ENCODE data around the gene TTC28. TPM values are rescaled to one million over a fixed set of nuclear protein-coding genes. Genes with fewer than 3 reads are reported as not detected.

The TTC28 gene
- total RNA-seq, 3 donors from 2014 or later: 9.6 to 32.3 (median 13.2) TPM

DNA sequence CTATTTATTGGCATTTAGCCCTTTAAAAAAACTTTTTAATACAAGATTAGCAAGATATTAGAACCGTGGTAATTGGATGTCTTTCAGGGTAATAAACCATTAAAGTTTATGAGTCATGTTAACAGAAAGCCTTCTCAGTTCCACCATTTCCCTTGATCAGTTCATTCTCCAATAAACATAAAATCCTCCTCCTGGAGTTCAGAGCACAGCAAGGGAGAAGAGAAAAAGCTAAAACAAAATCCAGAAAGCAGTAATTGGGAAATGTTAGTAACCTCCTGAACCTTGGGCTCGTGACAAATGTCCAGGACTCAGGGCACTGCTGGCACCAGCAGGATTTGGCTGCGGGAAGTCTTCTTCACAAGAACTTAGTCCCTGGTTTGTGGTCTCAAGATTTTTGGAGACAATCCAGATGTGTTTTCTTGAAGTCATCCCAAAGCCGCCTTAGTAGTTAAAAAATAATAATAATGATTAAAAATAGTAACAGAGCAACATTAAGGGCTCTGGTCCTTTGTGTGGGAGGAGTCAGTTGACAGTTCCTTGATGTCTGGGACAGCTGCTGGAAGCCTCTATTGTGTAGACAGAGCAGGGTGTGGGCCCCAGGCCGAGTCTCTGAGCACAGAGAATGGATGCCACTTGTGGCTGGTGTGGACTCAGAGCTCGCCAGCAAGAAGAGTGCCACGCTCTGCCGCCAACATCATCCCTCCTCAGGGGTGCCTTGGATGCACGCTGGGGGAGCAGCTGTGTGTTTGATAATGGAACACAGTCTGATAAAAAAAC, 717.2 kb downstream of the TTC28 start:
- DNase-seq (no peak), ATAC-seq (peak; percentile 53)
- TF ChIP-seq, protein P1, sequence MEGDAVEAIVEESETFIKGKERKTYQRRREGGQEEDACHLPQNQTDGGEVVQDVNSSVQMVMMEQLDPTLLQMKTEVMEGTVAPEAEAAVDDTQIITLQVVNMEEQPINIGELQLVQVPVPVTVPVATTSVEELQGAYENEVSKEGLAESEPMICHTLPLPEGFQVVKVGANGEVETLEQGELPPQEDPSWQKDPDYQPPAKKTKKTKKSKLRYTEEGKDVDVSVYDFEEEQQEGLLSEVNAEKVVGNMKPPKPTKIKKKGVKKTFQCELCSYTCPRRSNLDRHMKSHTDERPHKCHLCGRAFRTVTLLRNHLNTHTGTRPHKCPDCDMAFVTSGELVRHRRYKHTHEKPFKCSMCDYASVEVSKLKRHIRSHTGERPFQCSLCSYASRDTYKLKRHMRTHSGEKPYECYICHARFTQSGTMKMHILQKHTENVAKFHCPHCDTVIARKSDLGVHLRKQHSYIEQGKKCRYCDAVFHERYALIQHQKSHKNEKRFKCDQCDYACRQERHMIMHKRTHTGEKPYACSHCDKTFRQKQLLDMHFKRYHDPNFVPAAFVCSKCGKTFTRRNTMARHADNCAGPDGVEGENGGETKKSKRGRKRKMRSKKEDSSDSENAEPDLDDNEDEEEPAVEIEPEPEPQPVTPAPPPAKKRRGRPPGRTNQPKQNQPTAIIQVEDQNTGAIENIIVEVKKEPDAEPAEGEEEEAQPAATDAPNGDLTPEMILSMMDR (IDR thresholded peaks at IDR 0.05): no peak
- H3K4me3 ChIP-seq: no peak overlapping the region
- intact Hi-C loops (cut with DNase I, micrococcal nuclease): no loop called here
- H3K36me3 ChIP-seq (ENCODE audit: low read depth): no peaks in the 10 kb centered on the region
- H3K9me3 ChIP-seq: no peaks in the 10 kb centered on the region
- H3K4me1 ChIP-seq (ENCODE audit: low read depth): no peaks in the 10 kb centered on the region

DNA sequence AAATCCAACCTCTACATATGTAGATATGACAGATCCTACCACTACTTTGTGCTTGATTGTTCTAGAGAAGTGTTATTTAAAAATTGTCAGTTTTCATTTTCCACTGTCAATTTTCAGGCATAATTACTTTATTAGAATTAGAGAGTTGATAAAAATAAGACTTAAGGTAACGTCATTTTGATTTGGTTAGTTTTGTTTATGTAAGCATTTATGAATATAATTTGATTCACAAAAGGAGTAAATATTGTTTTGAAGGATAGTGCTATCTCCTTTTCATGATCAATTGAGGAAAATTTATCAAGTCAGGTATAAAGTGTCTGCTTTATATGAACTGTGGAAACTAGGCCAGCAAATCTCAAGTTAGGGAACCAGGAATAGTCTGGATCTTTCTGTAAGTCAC, 718.0 kb downstream of the TTC28 start:
- no peak for ATAC-seq
- no peak for DNase-seq
- TF ChIP-seq, protein P1 (IDR thresholded peaks at IDR 0.05): no peak
- Histone ChIP-seq H3K4me3 (no peak overlapping the region), H3K9me3 (no peaks in the 10 kb centered on the region), H3K4me1 (ENCODE audit: low read depth) (no peaks in the 10 kb centered on the region), H3K36me3 (ENCODE audit: low read depth) (no peaks in the 10 kb centered on the region)
- intact Hi-C loops (cut with DNase I, micrococcal nuclease): no loop called here

DNA sequence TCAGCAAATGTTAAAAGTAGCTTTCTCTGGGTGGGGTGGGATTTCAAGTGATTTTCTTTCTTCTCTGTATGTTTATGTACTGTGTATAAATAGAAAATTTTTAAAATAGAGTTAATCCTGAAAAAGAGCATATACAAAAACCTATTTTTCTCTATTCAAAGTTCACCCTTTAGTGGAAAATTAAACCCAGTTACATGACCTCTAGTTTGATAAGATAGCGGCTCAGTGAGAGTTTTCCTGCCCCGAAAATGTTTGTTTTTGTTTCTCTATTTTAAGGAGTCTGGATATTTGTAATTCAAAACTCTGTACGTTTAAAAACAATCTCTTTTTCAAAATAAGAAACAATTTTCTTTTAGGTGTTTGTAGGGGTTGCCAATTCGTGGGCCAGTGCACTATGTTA, 718.5 kb downstream of the TTC28 start:
- Histone ChIP-seq H3K4me1 (ENCODE audit: low read depth) (no peaks in the 10 kb centered on the region), H3K9me3 (no peaks in the 10 kb centered on the region), H3K36me3 (ENCODE audit: low read depth) (no peaks in the 10 kb centered on the region), H3K4me3 (no peak overlapping the region)
- ATAC-seq (no peak), DNase-seq (no peak)
- intact Hi-C loops (cut with DNase I, micrococcal nuclease): no loop called here
- TF ChIP-seq, protein P1 (IDR thresholded peaks at IDR 0.05): no peak

DNA sequence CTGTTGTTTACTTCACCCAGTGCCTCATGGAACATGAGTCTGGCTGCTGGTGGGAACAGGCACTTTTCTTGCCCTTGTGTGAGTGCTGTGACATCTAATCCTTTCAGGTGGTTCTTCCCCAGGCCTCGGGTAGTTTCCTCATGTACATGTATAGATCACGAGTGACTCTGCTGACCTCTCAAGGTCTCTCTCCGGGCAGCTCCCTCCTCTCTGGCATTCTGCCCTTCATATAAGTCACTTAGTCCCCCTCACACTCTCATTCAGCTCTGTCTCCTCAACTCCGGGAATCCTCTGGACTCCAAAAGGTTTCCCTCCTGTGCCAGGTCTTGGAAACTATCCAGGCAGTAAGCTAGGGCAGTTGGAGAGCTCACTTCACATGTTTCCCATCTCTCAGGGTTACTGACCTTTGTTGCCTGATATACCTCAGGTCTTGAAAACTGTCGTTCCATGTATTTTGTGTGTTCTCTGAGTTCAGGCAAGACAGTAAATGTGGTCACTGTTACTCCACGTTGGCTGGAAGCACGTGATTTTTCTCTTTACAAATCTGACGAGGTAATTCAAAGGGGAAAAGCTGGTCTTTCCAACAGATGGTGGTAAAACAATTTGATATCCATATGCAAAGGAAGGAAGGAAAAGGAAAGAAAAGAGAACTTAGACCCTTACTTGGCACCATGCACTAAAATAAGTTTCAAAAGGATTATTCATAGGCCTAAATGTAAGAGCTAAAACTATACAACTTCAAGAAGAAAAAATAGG, 720.1 kb downstream of the TTC28 start:
- no peaks in the 10 kb centered on the region for H3K4me1 ChIP-seq (ENCODE audit: low read depth)
- intact Hi-C loops (cut with DNase I, micrococcal nuclease): no loop called here
- H3K36me3 ChIP-seq (ENCODE audit: low read depth): no peaks in the 10 kb centered on the region
- no peak for DNase-seq
- no peak for ATAC-seq
- H3K9me3 ChIP-seq: no peaks in the 10 kb centered on the region
- H3K4me3 ChIP-seq: no peak overlapping the region
- TF ChIP-seq, protein P1 (IDR thresholded peaks at IDR 0.05): no peak

DNA sequence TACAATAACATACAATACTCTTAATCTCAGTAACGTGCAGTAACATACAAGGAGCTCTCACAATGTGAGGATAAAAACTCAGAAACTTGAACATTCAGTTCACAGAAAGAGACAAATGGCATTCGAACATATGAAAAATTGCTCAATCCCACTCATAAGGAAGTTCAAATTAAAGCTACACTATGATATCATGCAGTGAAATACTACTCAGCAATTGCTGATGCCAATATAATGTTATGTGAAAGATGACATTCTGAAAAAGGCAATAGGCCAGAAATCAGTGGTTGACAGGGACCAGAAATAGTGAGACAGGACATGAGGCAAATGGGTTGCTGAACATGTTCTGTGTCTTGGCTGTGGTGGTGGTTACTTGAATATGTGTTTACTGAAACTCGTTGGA, 726.9 kb downstream of the TTC28 start:
- intact Hi-C loops (cut with DNase I, micrococcal nuclease): no loop called here
- no peak overlapping the region for H3K4me3 ChIP-seq
- ATAC-seq: no peak
- H3K4me1 ChIP-seq (ENCODE audit: low read depth): no peaks in the 10 kb centered on the region
- no peaks in the 10 kb centered on the region for H3K36me3 ChIP-seq (ENCODE audit: low read depth)
- TF ChIP-seq, protein P1 (IDR thresholded peaks at IDR 0.05): no peak
- H3K9me3 ChIP-seq: no peaks in the 10 kb centered on the region
- no peak for DNase-seq

All from mucosa of descending colon (tissue), 3 donors.